ENCODE measurements around the gene METTL9. TPM values are rescaled to one million over a fixed set of nuclear protein-coding genes. Genes with fewer than 3 reads are reported as not detected.
"Not testable (repeated sequence)": the region's sequence is repeated elsewhere in the genome, so short reads cannot be mapped to it uniquely, and the experiment has no call there.

METTL9 gene
- total RNA-seq, 1 experiment from 2014 or later, result 67.6 TPM

- Mint-ChIP-seq H3K27me3 (ENCODE audit: insufficient read depth, unreplicated experiment) (no peaks in the 10 kb centered on the region), H3K4me1 (ENCODE audit: insufficient read depth, unreplicated experiment) (no peaks in the 10 kb centered on the region), H3K36me3 (ENCODE audit: insufficient read depth, unreplicated experiment) (no peaks in the 10 kb centered on the region), H3K9me3 (ENCODE audit: unreplicated experiment) (no peaks in the 10 kb centered on the region), H3K4me3 (ENCODE audit: unreplicated experiment) (no peak overlapping the region), H3K27ac (ENCODE audit: low read depth, unreplicated experiment) (no peak overlapping the region)
- DNase-seq (ENCODE audit: unreplicated experiment), result no peak
- BruUV-seq (replicated peaks), result no TSS peak
- intact Hi-C loops (cut with micrococcal nuclease), result no loop called here
- POLR2A ChIA-PET, result no interaction called here
- CTCF ChIA-PET, result interaction anchor here (0.6 to 1.2 kb wide), 3 partner anchors 11 to 1062 kb away, joined by 3 to 4 read pairs (median 3); no protein-coding TSS in a partner anchor
- no peak for TF ChIP-seq CTCF (IDR thresholded peaks at IDR 0.05; ENCODE audit: unreplicated experiment)
Observed at GRCh38 chr16:21566891-21567414, 32.4 kb upstream of the METTL9 start.

GRCh38 chr16:21567496-21567895 is 31.9 kb upstream of the METTL9 start:
- POLR2A ChIA-PET; H3K9me3 Mint-ChIP-seq (ENCODE audit: unreplicated experiment); DNase-seq (ENCODE audit: unreplicated experiment); H3K4me1 Mint-ChIP-seq (ENCODE audit: insufficient read depth, unreplicated experiment); H3K4me3 Mint-ChIP-seq (ENCODE audit: unreplicated experiment); BruUV-seq (replicated peaks); H3K27ac Mint-ChIP-seq (ENCODE audit: low read depth, unreplicated experiment); intact Hi-C loops (cut with micrococcal nuclease); H3K36me3 Mint-ChIP-seq (ENCODE audit: insufficient read depth, unreplicated experiment); H3K27me3 Mint-ChIP-seq (ENCODE audit: insufficient read depth, unreplicated experiment): not testable (repeated sequence)
- CTCF ChIA-PET, result interaction anchor here (0.5 to 1.2 kb wide), 3 partner anchors 12 to 94 kb away, joined by 3 to 4 read pairs (median 3); no protein-coding TSS in a partner anchor

GRCh38 chr16:21568502-21569189 is 30.7 kb upstream of the METTL9 start:
- no peaks in the 10 kb centered on the region for H3K36me3 Mint-ChIP-seq (ENCODE audit: insufficient read depth, unreplicated experiment)
- TF ChIP-seq CTCF (IDR thresholded peaks at IDR 0.05; ENCODE audit: unreplicated experiment), result no peak
- H3K9me3 Mint-ChIP-seq (ENCODE audit: unreplicated experiment), result no peaks in the 10 kb centered on the region
- H3K4me1 Mint-ChIP-seq (ENCODE audit: insufficient read depth, unreplicated experiment), result no peaks in the 10 kb centered on the region
- no peaks in the 10 kb centered on the region for H3K27me3 Mint-ChIP-seq (ENCODE audit: insufficient read depth, unreplicated experiment)
- DNase-seq (ENCODE audit: unreplicated experiment), result no peak
- BruUV-seq (replicated peaks), result no TSS peak
- no peak overlapping the region for H3K27ac Mint-ChIP-seq (ENCODE audit: low read depth, unreplicated experiment)
- POLR2A ChIA-PET, result no interaction called here
- no peak overlapping the region for H3K4me3 Mint-ChIP-seq (ENCODE audit: unreplicated experiment)
- CTCF ChIA-PET, result interaction anchor here (0.6 to 1.0 kb wide), 5 partner anchors 13 to 1065 kb away, joined by 3 to 5 read pairs (median 3); no protein-coding TSS in a partner anchor
- intact Hi-C loops (cut with micrococcal nuclease), result no loop called here

- no peaks in the 10 kb centered on the region for H3K36me3 Mint-ChIP-seq (ENCODE audit: insufficient read depth, unreplicated experiment)
- H3K27ac Mint-ChIP-seq (ENCODE audit: low read depth, unreplicated experiment), result no peak overlapping the region
- DNase-seq (ENCODE audit: unreplicated experiment), result no peak
- no peaks in the 10 kb centered on the region for H3K4me1 Mint-ChIP-seq (ENCODE audit: insufficient read depth, unreplicated experiment)
- no peaks in the 10 kb centered on the region for H3K27me3 Mint-ChIP-seq (ENCODE audit: insufficient read depth, unreplicated experiment)
- no peak for TF ChIP-seq CTCF (IDR thresholded peaks at IDR 0.05; ENCODE audit: unreplicated experiment)
- intact Hi-C loops (cut with micrococcal nuclease), result no loop called here
- no peaks in the 10 kb centered on the region for H3K9me3 Mint-ChIP-seq (ENCODE audit: unreplicated experiment)
- no peak overlapping the region for H3K4me3 Mint-ChIP-seq (ENCODE audit: unreplicated experiment)
- no TSS peak for BruUV-seq (replicated peaks)
- ChIA-PET POLR2A (no interaction called here), CTCF (no interaction called here)
Observed at GRCh38 chr16:21570676-21571017, 28.7 kb upstream of the METTL9 start.

DNA sequence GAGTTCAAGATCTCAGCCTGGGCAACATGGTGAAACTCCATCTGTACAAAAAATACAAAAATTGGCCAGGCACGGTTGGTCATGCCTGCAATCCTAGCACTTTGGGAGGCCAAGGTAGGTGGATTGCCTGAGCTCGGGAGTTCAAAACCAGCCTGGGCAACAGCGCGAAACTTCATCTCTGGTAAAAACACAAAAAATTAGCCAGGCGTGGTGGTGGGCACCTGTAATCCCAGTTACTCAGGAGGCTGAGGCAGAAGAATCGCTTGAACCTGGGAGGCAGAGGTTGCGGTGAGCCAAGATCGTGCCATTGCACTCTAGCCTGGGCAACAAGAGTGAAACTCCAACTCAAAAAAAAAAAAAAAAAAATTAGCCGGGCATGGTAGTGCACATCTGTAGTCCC is 25.9 kb upstream of the METTL9 start:
- H3K4me1 Mint-ChIP-seq (ENCODE audit: insufficient read depth, unreplicated experiment); H3K27ac Mint-ChIP-seq (ENCODE audit: low read depth, unreplicated experiment); H3K9me3 Mint-ChIP-seq (ENCODE audit: unreplicated experiment); CTCF ChIA-PET; intact Hi-C loops (cut with micrococcal nuclease); BruUV-seq (replicated peaks); POLR2A ChIA-PET; H3K36me3 Mint-ChIP-seq (ENCODE audit: insufficient read depth, unreplicated experiment); H3K4me3 Mint-ChIP-seq (ENCODE audit: unreplicated experiment); DNase-seq (ENCODE audit: unreplicated experiment): not testable (repeated sequence)
- H3K27me3 Mint-ChIP-seq (ENCODE audit: insufficient read depth, unreplicated experiment), result peaks cover 14% of the 10 kb centered on the region

Measured in MCF 10A (cell line).